Osteoblast (primary cell): Measurements from ENCODE around the gene RASL11B. TPM values are rescaled to one million over a fixed set of nuclear protein-coding genes. Genes with fewer than 3 reads are reported as not detected.
A peak's percentile ranks its signal among the peaks of the same experiment; 100 is the strongest.

Experiments
- DNase-seq: peaks from one replicate; pipeline ENCODE4 v3.0.0; 2011; ENCODE audit warnings: low spot score, mixed read lengths; ENCODE audit not compliant: insufficient read length; ENCODE audit errors: missing footprints
- H2AFZ ChIP-seq: 2 replicates; pipeline ENCODE4 v1.6.0; 2011; ENCODE audit warnings: mild to moderate bottlenecking, low read length
- H3K27ac ChIP-seq: 2 replicates; pipeline ENCODE4 v1.5.1; 2011; ENCODE audit warnings: mild to moderate bottlenecking, low read depth, low read length, moderate library complexity
- H3K27me3 ChIP-seq: 2 replicates; pipeline ENCODE4 v1.6.0; 2012; ENCODE audit warnings: mild to moderate bottlenecking, control low read depth, inconsistent platforms, low read length, moderate library complexity; ENCODE audit not compliant: insufficient read depth
- H3K36me3 ChIP-seq: 2 replicates; pipeline ENCODE4 v1.5.1; 2011; ENCODE audit warnings: mild to moderate bottlenecking, low read length, control low read depth, moderate library complexity; ENCODE audit not compliant: insufficient read depth
- H3K4me1 ChIP-seq: 2 replicates; pipeline ENCODE4 v1.5.1; 2011; ENCODE audit warnings: mild to moderate bottlenecking, low read length, control low read depth, moderate library complexity; ENCODE audit not compliant: insufficient read depth
- H3K4me2 ChIP-seq: 2 replicates; pipeline ENCODE4 v1.6.0; 2011; ENCODE audit warnings: mild to moderate bottlenecking, low read length; ENCODE audit not compliant: insufficient read depth
- H3K4me3 ChIP-seq: fragments of 200-600 bp; sonication (generic); 3 replicates; pipeline ENCODE4 v1.5.1; 2012; ENCODE audit warnings: mild to moderate bottlenecking, low read length, inconsistent platforms; ENCODE audit not compliant: insufficient read depth
- H3K79me2 ChIP-seq: 2 replicates; pipeline ENCODE4 v1.6.0; 2012; ENCODE audit warnings: mild to moderate bottlenecking, low read length, control low read depth, inconsistent platforms; ENCODE audit not compliant: insufficient read depth
- H3K9me3 ChIP-seq: 2 replicates; pipeline ENCODE4 v1.5.1; 2011; ENCODE audit warnings: low read depth, low read length, control low read depth
- H4K20me1 ChIP-seq: 2 replicates; pipeline ENCODE4 v1.6.0; 2012; ENCODE audit warnings: mild to moderate bottlenecking, low read length, control low read depth; ENCODE audit not compliant: insufficient read depth
- total RNA-seq: library from RNA; depleted of rRNA; stranded (reverse); fragments of >200 nt; gene quantifications from 2 replicates; pipeline ENCODE4 v1.2.3, GENCODE V29; 2012
- TF ChIP-seq, protein P1 (sequence below): IDR thresholded peaks from 2 replicates; pipeline ENCODE4 v1.5.1; 2011; ENCODE audit warnings: mild to moderate bottlenecking, low read depth, low read length, moderate library complexity; ENCODE audit errors: extremely low read depth

Gene RASL11B, protein sequence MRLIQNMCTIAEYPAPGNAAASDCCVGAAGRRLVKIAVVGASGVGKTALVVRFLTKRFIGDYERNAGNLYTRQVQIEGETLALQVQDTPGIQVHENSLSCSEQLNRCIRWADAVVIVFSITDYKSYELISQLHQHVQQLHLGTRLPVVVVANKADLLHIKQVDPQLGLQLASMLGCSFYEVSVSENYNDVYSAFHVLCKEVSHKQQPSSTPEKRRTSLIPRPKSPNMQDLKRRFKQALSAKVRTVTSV
- total RNA-seq: under 0.01 TPM in 1 of 2 replicates, not detected in the other

- H3K27me3 ChIP-seq: peaks cover 28% of the 10 kb centered on the region
- peaks cover 6% of the 10 kb centered on the region for H3K9me3 ChIP-seq
- peak within 1 kb of the TSS; percentile 67 for H2AFZ ChIP-seq
- peak; percentile 99 for DNase-seq
- H3K79me2 ChIP-seq: no peaks in the 10 kb centered on the region
- no peaks in the 10 kb centered on the region for H4K20me1 ChIP-seq
- no peak within 1 kb of the TSS for H3K27ac ChIP-seq
- no peaks in the 10 kb centered on the region for H3K36me3 ChIP-seq
- H3K4me3 ChIP-seq: peak within 1 kb of the TSS; percentile 73
- H3K4me2 ChIP-seq: peak within 1 kb of the TSS; percentile 86
- peaks cover 10% of the 10 kb centered on the region for H3K4me1 ChIP-seq
- TF ChIP-seq, protein P1, sequence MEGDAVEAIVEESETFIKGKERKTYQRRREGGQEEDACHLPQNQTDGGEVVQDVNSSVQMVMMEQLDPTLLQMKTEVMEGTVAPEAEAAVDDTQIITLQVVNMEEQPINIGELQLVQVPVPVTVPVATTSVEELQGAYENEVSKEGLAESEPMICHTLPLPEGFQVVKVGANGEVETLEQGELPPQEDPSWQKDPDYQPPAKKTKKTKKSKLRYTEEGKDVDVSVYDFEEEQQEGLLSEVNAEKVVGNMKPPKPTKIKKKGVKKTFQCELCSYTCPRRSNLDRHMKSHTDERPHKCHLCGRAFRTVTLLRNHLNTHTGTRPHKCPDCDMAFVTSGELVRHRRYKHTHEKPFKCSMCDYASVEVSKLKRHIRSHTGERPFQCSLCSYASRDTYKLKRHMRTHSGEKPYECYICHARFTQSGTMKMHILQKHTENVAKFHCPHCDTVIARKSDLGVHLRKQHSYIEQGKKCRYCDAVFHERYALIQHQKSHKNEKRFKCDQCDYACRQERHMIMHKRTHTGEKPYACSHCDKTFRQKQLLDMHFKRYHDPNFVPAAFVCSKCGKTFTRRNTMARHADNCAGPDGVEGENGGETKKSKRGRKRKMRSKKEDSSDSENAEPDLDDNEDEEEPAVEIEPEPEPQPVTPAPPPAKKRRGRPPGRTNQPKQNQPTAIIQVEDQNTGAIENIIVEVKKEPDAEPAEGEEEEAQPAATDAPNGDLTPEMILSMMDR: no peak
Observed at GRCh38 chr4:52861879-52862616, at the start of gene RASL11B. Gene RASL11B, plus strand, starts transcription at chr4:52862317. Its CDS starts 191 bp downstream, at chr4:52862508.

DNA sequence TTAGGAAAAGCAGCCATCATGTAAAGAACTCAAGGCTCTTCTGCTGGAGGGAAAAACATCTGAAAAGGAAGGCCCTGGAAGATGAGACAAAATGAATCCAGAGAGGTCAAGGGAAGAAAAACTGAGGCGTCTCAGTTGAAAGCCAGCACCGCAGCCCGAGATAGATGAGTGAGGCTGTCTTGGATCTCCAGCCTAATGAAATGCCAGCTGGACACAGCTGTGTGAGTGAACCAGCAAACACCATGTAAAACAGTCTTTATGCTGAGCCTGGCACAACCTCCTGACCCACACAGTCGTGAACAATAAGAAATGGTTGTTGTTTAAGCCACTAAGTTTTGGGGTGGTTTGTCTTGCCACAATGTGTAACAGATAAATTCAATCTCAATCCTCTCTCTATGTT lies 48.6 kb upstream of the RASL11B start:
- TF ChIP-seq, protein P1: no peak
- Histone ChIP-seq H2AFZ (no peak overlapping the region), H3K4me1 (no peaks in the 10 kb centered on the region), H3K27ac (no peak overlapping the region), H3K79me2 (no peaks in the 10 kb centered on the region), H3K36me3 (no peaks in the 10 kb centered on the region), H3K4me3 (no peak overlapping the region), H3K9me3 (no peaks in the 10 kb centered on the region), H3K4me2 (no peak overlapping the region), H3K27me3 (no peaks in the 10 kb centered on the region), H4K20me1 (no peaks in the 10 kb centered on the region)
- no peak for DNase-seq

DNA sequence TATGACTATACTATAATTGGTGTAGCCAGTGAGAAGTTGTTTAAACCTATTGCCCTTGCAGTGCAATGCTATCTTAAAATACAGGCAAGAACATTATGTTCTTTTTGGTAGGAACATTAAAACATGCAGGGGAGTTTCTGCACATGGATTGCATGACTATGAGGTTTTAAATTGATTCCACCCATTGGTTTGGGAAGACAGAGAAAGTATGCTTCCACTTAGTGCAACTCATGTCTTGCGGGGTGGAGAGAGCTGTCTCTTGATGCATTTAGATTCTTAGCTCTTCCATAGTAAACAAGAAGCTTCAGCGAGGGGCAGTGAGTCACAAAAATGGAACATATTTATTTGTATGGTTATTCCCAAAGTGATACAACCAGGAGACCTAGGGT lies 39.5 kb upstream of the RASL11B start:
- Histone ChIP-seq H3K36me3 (no peaks in the 10 kb centered on the region), H3K4me1 (no peaks in the 10 kb centered on the region), H3K4me2 (no peak overlapping the region), H3K4me3 (no peak overlapping the region), H2AFZ (no peak overlapping the region), H3K9me3 (no peaks in the 10 kb centered on the region), H3K27me3 (no peaks in the 10 kb centered on the region), H3K79me2 (no peaks in the 10 kb centered on the region), H3K27ac (no peak overlapping the region), H4K20me1 (no peaks in the 10 kb centered on the region)
- TF ChIP-seq, protein P1: no peak
- DNase-seq: peak; percentile 56
